Hepatocyte (in vitro differentiated cells): ENCODE results near the gene DOCK1.

ENCODE experiments used
- EZH2 ChIP-seq: fragments of 200-600 bp; sonication (generic); IDR thresholded peaks from 2 replicates; pipeline ENCODE4 v1.6.1; 2016; ENCODE audit warnings: antibody characterized with exemption, mild to moderate bottlenecking, borderline replicate concordance
- TF ChIP-seq, protein P1 (sequence below): fragments of 200-600 bp; sonication (generic); IDR thresholded peaks from 2 replicates; pipeline ENCODE4 v1.5.1; 2016; ENCODE audit warnings: antibody characterized with exemption, mild to moderate bottlenecking; ENCODE audit not compliant: poor library complexity

DNA sequence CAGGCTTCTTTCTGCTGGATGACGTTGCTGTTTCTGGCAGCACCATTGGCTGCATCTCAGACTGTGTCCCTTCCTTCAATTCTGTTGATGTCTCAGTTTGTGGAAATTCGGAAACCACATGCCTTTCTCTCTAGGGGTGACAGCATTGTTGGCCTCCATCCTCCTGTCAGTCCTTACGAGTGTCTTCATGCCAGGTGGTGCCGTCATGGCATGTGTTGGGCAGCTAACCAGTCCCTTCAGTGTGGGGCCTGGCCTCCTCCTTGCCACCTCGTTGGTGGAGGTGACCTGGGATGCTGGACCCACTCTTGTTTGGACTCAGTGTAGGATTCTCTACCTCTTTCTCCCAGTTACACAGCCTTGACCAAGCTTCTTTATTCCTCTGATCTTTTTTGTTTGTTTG lies 402.8 kb downstream of the DOCK1 start:
- TF ChIP-seq, protein P1, sequence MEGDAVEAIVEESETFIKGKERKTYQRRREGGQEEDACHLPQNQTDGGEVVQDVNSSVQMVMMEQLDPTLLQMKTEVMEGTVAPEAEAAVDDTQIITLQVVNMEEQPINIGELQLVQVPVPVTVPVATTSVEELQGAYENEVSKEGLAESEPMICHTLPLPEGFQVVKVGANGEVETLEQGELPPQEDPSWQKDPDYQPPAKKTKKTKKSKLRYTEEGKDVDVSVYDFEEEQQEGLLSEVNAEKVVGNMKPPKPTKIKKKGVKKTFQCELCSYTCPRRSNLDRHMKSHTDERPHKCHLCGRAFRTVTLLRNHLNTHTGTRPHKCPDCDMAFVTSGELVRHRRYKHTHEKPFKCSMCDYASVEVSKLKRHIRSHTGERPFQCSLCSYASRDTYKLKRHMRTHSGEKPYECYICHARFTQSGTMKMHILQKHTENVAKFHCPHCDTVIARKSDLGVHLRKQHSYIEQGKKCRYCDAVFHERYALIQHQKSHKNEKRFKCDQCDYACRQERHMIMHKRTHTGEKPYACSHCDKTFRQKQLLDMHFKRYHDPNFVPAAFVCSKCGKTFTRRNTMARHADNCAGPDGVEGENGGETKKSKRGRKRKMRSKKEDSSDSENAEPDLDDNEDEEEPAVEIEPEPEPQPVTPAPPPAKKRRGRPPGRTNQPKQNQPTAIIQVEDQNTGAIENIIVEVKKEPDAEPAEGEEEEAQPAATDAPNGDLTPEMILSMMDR = no peak
- TF ChIP-seq EZH2 = no peak
